H1 (cell line): ENCODE measurements around the gene RAMP3. TPM values are rescaled to one million over a fixed set of nuclear protein-coding genes. Genes with fewer than 3 reads are reported as not detected.

Experiments
- CTCF ChIA-PET: fragments of 300-600 bp; sonication (Branson Sonifier 250); formaldehyde crosslinking; loops from one replicate; lab custom pipeline; 2021; ENCODE audit not compliant: partially characterized antibody; lab: Charles Lee
- POLR2A ChIA-PET: fragments of 300-600 bp; sonication (Branson Sonifier 250); formaldehyde crosslinking; loops from one replicate; lab custom pipeline; 2021; ENCODE audit warnings: inconsistent platforms; ENCODE audit not compliant: partially characterized antibody; lab: Charles Lee
- DNase-seq, 2 experiments: peaks; one replicate each; pipeline versions ENCODE4 v3.0.0 to v3.0.0-alpha.2; 2010 to 2022; ENCODE audit warnings: low spot score in 2 of 2, low read depth in 1 of 2, mixed read lengths in 1 of 2
- FAIRE-seq: peaks from 2 replicates; lab custom pipeline; 2011; peaks lifted over from hg19 to GRCh38; lab: Jason Lieb, UNC
- H2AFZ ChIP-seq: 2 replicates; pipeline ENCODE4 v1.8.1; 2012; ENCODE audit warnings: low read length, inconsistent platforms
- H2AK5ac ChIP-seq: 2 replicates; pipeline ENCODE4 v1.6.1; 2013; ENCODE audit warnings: low read depth, low read length
- H2BK120ac ChIP-seq: replicated peaks from 2 replicates; pipeline ENCODE3; 2013; ENCODE audit warnings: low read depth, low read length, inconsistent platforms
- H2BK12ac ChIP-seq: 2 replicates; pipeline ENCODE4 v1.6.1; 2013; ENCODE audit warnings: low read depth, low read length
- H2BK15ac ChIP-seq: 2 replicates; pipeline ENCODE4 v1.6.1; 2013; ENCODE audit warnings: low read length
- H2BK20ac ChIP-seq: 2 replicates; pipeline ENCODE4 v1.6.1; 2013; ENCODE audit warnings: low read length
- H2BK5ac ChIP-seq: 2 replicates; pipeline ENCODE4 v1.6.1; 2013; ENCODE audit warnings: low read depth, low read length
- H3K14ac ChIP-seq: 2 replicates; pipeline ENCODE4 v1.6.1; 2013; ENCODE audit warnings: inconsistent platforms; ENCODE audit not compliant: insufficient read length
- H3K18ac ChIP-seq: 2 replicates; pipeline ENCODE4 v1.6.1; 2013; ENCODE audit warnings: low read length; ENCODE audit errors: extremely low read depth
- H3K23ac ChIP-seq: 2 replicates; pipeline ENCODE4 v1.6.1; 2013; ENCODE audit warnings: inconsistent platforms; ENCODE audit not compliant: insufficient read length
- H3K23me2 ChIP-seq: 2 replicates; pipeline ENCODE4 v1.6.1; 2013; ENCODE audit warnings: low read depth, low read length
- H3K27ac ChIP-seq: 2 replicates; pipeline ENCODE4 v1.6.1; 2011; ENCODE audit warnings: low read depth, low read length, inconsistent platforms
- H3K27me3 ChIP-seq, 4 experiments: replicated peaks in 1 of 4; 1 replicate in 1 of 4; 2 replicates in 3 of 4; pipeline versions ENCODE4 v1.6.1 to v1.8.1; 2011 to 2013; ENCODE audit warnings: low read length in 3 of 4, mild to moderate bottlenecking in 3 of 4, inconsistent platforms in 2 of 4, mixed read lengths in 2 of 4, moderate library complexity in 1 of 4; ENCODE audit not compliant: control insufficient read depth in 3 of 4, insufficient read depth in 3 of 4; ENCODE audit errors: extremely low read depth in 1 of 4
- H3K36me3 ChIP-seq, 4 experiments: 2 replicates each; pipeline versions ENCODE4 v1.6.1 to v1.8.1; 2011 to 2013; ENCODE audit warnings: mild to moderate bottlenecking in 4 of 4, low read length in 3 of 4, moderate library complexity in 2 of 4, control low read depth in 1 of 4, inconsistent platforms in 1 of 4; ENCODE audit not compliant: insufficient read depth in 4 of 4, control insufficient read depth in 2 of 4
- H3K4ac ChIP-seq: replicated peaks from 2 replicates; pipeline ENCODE3; 2013; ENCODE audit warnings: low read length, low read depth, mixed read lengths, inconsistent platforms; ENCODE audit not compliant: insufficient read length
- H3K4me1 ChIP-seq, 4 experiments: replicated peaks in 1 of 4; 1 replicate in 1 of 4; 2 replicates in 3 of 4; pipeline versions ENCODE4 v1.6.1 to v1.8.1; 2011 to 2013; ENCODE audit warnings: low read length in 3 of 4, inconsistent platforms in 2 of 4, mixed read lengths in 1 of 4; ENCODE audit not compliant: insufficient read depth in 4 of 4, control insufficient read depth in 3 of 4
- H3K4me2 ChIP-seq, 2 experiments: 2 replicates each; pipeline versions ENCODE4 v1.6.1 to v1.8.1; 2011 to 2013; ENCODE audit warnings: low read depth in 2 of 2, low read length in 2 of 2, control low read depth in 1 of 2, inconsistent platforms in 1 of 2, mild to moderate bottlenecking in 1 of 2; ENCODE audit not compliant: insufficient read depth in 1 of 2
- H3K4me3 ChIP-seq, 4 experiments: fragments of 200-600, 300-600 bp in 1 of 4; sonication (generic), shearing (Covaris generic), sonication (Bioruptor Twin) in 1 of 4; 2 replicates each; pipeline versions ENCODE4 v1.5.1 to v1.8.1; 2011 to 2016; ENCODE audit warnings: low read length in 4 of 4, low read depth in 3 of 4, control low read depth in 2 of 4, inconsistent platforms in 2 of 4, mild to moderate bottlenecking in 2 of 4, mixed read lengths in 1 of 4, moderate library complexity in 1 of 4; ENCODE audit not compliant: insufficient read depth in 2 of 4; ENCODE audit errors: extremely low read depth in 1 of 4
- H3K56ac ChIP-seq: replicated peaks from 2 replicates; pipeline ENCODE3; 2013; ENCODE audit warnings: low read depth, mild to moderate bottlenecking, mixed read lengths, low read length, inconsistent platforms; ENCODE audit not compliant: insufficient read length
- H3K79me1 ChIP-seq: 2 replicates; pipeline ENCODE4 v1.6.1; 2013; ENCODE audit warnings: low read depth, low read length, control low read depth
- H3K79me2 ChIP-seq, 2 experiments: 2 replicates each; pipeline versions ENCODE4 v1.6.1 to v1.8.1; 2012 to 2013; ENCODE audit warnings: low read length in 2 of 2, mild to moderate bottlenecking in 2 of 2, inconsistent platforms in 1 of 2; ENCODE audit not compliant: insufficient read depth in 2 of 2, control insufficient read depth in 1 of 2
- H3K9ac ChIP-seq, 4 experiments: replicated peaks in 1 of 4; 1 replicate in 1 of 4; 2 replicates in 3 of 4; pipeline versions ENCODE4 v1.6.1 to v1.8.1; 2011 to 2013; ENCODE audit warnings: low read depth in 3 of 4, low read length in 3 of 4, control low read depth in 2 of 4, mild to moderate bottlenecking in 2 of 4, moderate library complexity in 2 of 4, inconsistent platforms in 1 of 4; ENCODE audit errors: extremely low read depth in 1 of 4
- H3K9me3 ChIP-seq, 2 experiments: 2 replicates each; pipeline versions ENCODE4 v1.6.1 to v1.8.1; 2012 to 2013; ENCODE audit warnings: mild to moderate bottlenecking in 2 of 2, moderate library complexity in 2 of 2, control low read depth in 1 of 2, inconsistent platforms in 1 of 2, low read depth in 1 of 2, low read length in 1 of 2, mixed read lengths in 1 of 2; ENCODE audit not compliant: insufficient read depth in 2 of 2
- H4K20me1 ChIP-seq, 2 experiments: replicated peaks in 1 of 2; 2 replicates each; pipeline versions ENCODE3 to v1.8.1; 2011 to 2013; ENCODE audit warnings: inconsistent platforms in 2 of 2, low read length in 2 of 2, mild to moderate bottlenecking in 1 of 2; ENCODE audit not compliant: insufficient read depth in 2 of 2, control insufficient read depth in 1 of 2
- H4K5ac ChIP-seq: 2 replicates; pipeline ENCODE4 v1.6.1; 2013; ENCODE audit warnings: low read length, low read depth, mixed read lengths, inconsistent platforms; ENCODE audit not compliant: insufficient read length
- H4K8ac ChIP-seq: 2 replicates; pipeline ENCODE4 v1.8.0; 2013; ENCODE audit warnings: mild to moderate bottlenecking, moderate library complexity, low read length, inconsistent platforms; ENCODE audit not compliant: insufficient read depth; ENCODE audit errors: extremely low read depth
- H4K91ac ChIP-seq: replicated peaks from 2 replicates; pipeline ENCODE3; 2013; ENCODE audit warnings: low read length, mixed read lengths, inconsistent platforms; ENCODE audit not compliant: insufficient read length
- BCL11A ChIP-seq, 2 experiments: IDR thresholded peaks; one replicate each; pipeline ENCODE4 v1.6.1; 2011; ENCODE audit warnings: low read depth in 2 of 2, low read length in 2 of 2, mild to moderate bottlenecking in 2 of 2
- CHD2 ChIP-seq: IDR thresholded peaks from 2 replicates; pipeline ENCODE4 v1.6.1; 2012; ENCODE audit warnings: low read length, improper control_type of control experiment
- HDAC2 ChIP-seq, 2 experiments: fragments of 300-600 bp in 1 of 2; sonication (generic) in 1 of 2; IDR thresholded peaks; 2 replicates each; pipeline ENCODE4 v1.6.1; 2011 to 2012; ENCODE audit warnings: low read depth in 2 of 2, low read length in 2 of 2, mild to moderate bottlenecking in 2 of 2, moderate library complexity in 2 of 2, borderline replicate concordance in 1 of 2, inconsistent platforms in 1 of 2
- JUN ChIP-seq: IDR thresholded peaks from 2 replicates; pipeline ENCODE4 v1.6.1; 2011; ENCODE audit warnings: low read depth, mild to moderate bottlenecking, improper control_type of control experiment, low read length
- KDM1A ChIP-seq: fragments of 200-600, 300-600 bp; sonication (generic); IDR thresholded peaks from 2 replicates; pipeline ENCODE4 v1.7.1; 2016; ENCODE audit warnings: mild to moderate bottlenecking, low read length, borderline replicate concordance
- POU5F1 ChIP-seq: IDR thresholded peaks from 2 replicates; pipeline ENCODE4 v1.6.1; 2011; ENCODE audit warnings: low read depth, mild to moderate bottlenecking, low read length, moderate library complexity
- RAD21 ChIP-seq, 2 experiments: IDR thresholded peaks in 1 of 2; conservative IDR thresholded peaks in 1 of 2; 2 replicates each; pipeline ENCODE4 v1.6.1; 2011; ENCODE audit warnings: low read depth in 2 of 2, low read length in 2 of 2, improper control_type of control experiment in 1 of 2, inconsistent platforms in 1 of 2, mild to moderate bottlenecking in 1 of 2, moderate library complexity in 1 of 2
- YY1 ChIP-seq: IDR thresholded peaks from 2 replicates; pipeline ENCODE4 v1.6.1; 2011; ENCODE audit warnings: low read depth, mild to moderate bottlenecking, low read length
- WGBS, 2 experiments: shearing (Covaris generic) in 1 of 2; methylation state at CpG; one replicate each; pipeline versions ENCODE4 v1.1.6 to v1.1.7; 2013 to 2015; ENCODE audit warnings: low lambda C conversion rate in 2 of 2, mixed read lengths in 2 of 2, inconsistent platforms in 1 of 2, low coverage in 1 of 2, missing lambda C conversion rate in 1 of 2; ENCODE audit not compliant: insufficient replicate concordance in 2 of 2, insufficient coverage in 1 of 2, insufficient read length in 1 of 2; ENCODE audit errors: extremely low coverage in 1 of 2, missing lambda C conversion rate in 1 of 2; 5-methylcytosine and 5-hydroxymethylcytosine counted together
- polyA plus RNA-seq, 7 experiments: library from polyadenylated mRNA; depleted of rRNA in 3 of 7; stranded (reverse) in 5 of 7; unstranded in 2 of 7; fragments of >200 nt in 5 of 7; fragments of 200-250 nt in 2 of 7; gene quantifications; 1 replicate in 5 of 7; 2 replicates in 1 of 7; 4 replicates in 1 of 7; pipeline versions ENCODE4 v1.2.1 to v1.2.3, GENCODE V29; 2011 to 2013; ENCODE audit warnings: missing spikeins in 2 of 7, mixed read lengths in 2 of 7
- total RNA-seq: library from RNA; stranded (reverse); fragmentation: NEBNext Ultra II Directional; extraction: Animal tissue kit (Norgen Biotek cat#: 25700); gene quantifications from 2 replicates; pipeline ENCODE4 v1.2.1, GENCODE V29; 2021

Gene RAMP3
- total and polyA plus RNA-seq, 2 of the 8 experiments (the other 6 are each of a cell fraction or from before 2014, with no cell fraction given), result 0.88 to 0.98 TPM

- 93% methylated on average over 3 of the region's 3 CpGs; no CpG with 5 or more reads in 1 of the 2 experiments for WGBS, 2 experiments
- POLR2A ChIA-PET, result no interaction called here
Observed at GRCh38 chr7:45191396-45191795, 33.8 kb downstream of the RAMP3 start.

More at GRCh38 chr7:45191396-45191795, 33.8 kb downstream of the RAMP3 start:
- CTCF ChIA-PET, result interaction anchor here (0.8 to 1.2 kb wide), 3 partner anchors 12 to 76 kb away, joined by 3 to 4 read pairs (median 3); no protein-coding TSS in a partner anchor
- H4K8ac ChIP-seq, result no peak overlapping the region
- H3K23ac ChIP-seq, result no peak overlapping the region
- DNase-seq (no peak), FAIRE-seq (no peak)
- H2BK20ac ChIP-seq, result no peak overlapping the region
- H3K4ac ChIP-seq, result no peak overlapping the region
- H2BK120ac ChIP-seq, result no peak overlapping the region
- H3K27ac ChIP-seq, result no peak overlapping the region
- no peaks in the 10 kb centered on the region for H3K79me1 ChIP-seq
- H2AK5ac ChIP-seq, result no peak overlapping the region
- H3K56ac ChIP-seq, result no peak overlapping the region
- no peaks in the 10 kb centered on the region for H3K23me2 ChIP-seq
- H2AFZ ChIP-seq, result no peak overlapping the region
- no peak overlapping the region for H2BK15ac ChIP-seq
- TF ChIP-seq POU5F1 (no peak), JUN (no peak), CHD2 (no peak), HDAC2 (IDR thresholded peaks at IDR 0.05; ENCODE audit: borderline replicate concordance in 1 of 2, low read depth in 2 of 2, low read length in 2 of 2) (no peak), BCL11A (IDR thresholded peaks at IDR 0.05; ENCODE audit: low read depth in 2 of 2, low read length in 2 of 2) (no peak), KDM1A (no peak), YY1 (no peak), RAD21 (IDR thresholded peaks at IDR 0.05 in 1 of 2, conservative IDR thresholded peaks at IDR 0.05 in 1 of 2; ENCODE audit: low read depth in 2 of 2, low read length in 2 of 2) (no peak)
- no peak overlapping the region for H4K5ac ChIP-seq
- H3K9ac ChIP-seq, result no peak overlapping the region
- no peaks in the 10 kb centered on the region for H3K4me1 ChIP-seq
- no peak overlapping the region for H2BK12ac ChIP-seq
- no peak overlapping the region for H4K91ac ChIP-seq
- H2BK5ac ChIP-seq, result no peak overlapping the region
- H3K79me2 ChIP-seq, result no peaks in the 10 kb centered on the region
- no peak overlapping the region for H3K14ac ChIP-seq
- no peaks in the 10 kb centered on the region for H3K27me3 ChIP-seq
- H3K4me3 ChIP-seq, result no peak overlapping the region
- H3K36me3 ChIP-seq, result no peaks in the 10 kb centered on the region
- H4K20me1 ChIP-seq, result no peaks in the 10 kb centered on the region
- no peak overlapping the region for H3K18ac ChIP-seq
- H3K9me3 ChIP-seq, result no peaks in the 10 kb centered on the region
- no peak overlapping the region for H3K4me2 ChIP-seq
